Activated CD8-positive, alpha-beta memory T cell treated with anti-CD3 and anti-CD28 coated beads, Interleukin-2, amount 50 U/mL, for 4 hours (primary cell): Measurements from ENCODE around the gene STXBP2.

Experiments
- DNase-seq: peaks from one replicate; pipeline ENCODE4 v3.0.0-alpha.2; 2020

The STXBP2 gene

GRCh38 chr19:7636691-7637373, at the start of gene STXBP2:
STXBP2 (plus strand) TSS chr19:7637110; CDS start chr19:7637150, 40 bp downstream.
- DNase-seq: peak; percentile 93

- DNase-seq: no peak
Measured at GRCh38 chr19:7589822-7590221, 47.1 kb upstream of the STXBP2 start.

GRCh38 chr19:7590256-7590655, 46.7 kb upstream of the STXBP2 start:
- DNase-seq: no peak

- DNase-seq: peak; percentile 51
Measured at GRCh38 chr19:7595466-7596133, 41.3 kb upstream of the STXBP2 start, which contains the start of gene CAMSAP3. CAMSAP3 (plus strand) TSS chr19:7595863; CDS start chr19:7596003, 140 bp downstream.

GRCh38 chr19:7596211-7596937, 40.5 kb upstream of the STXBP2 start:
- no peak for DNase-seq

- DNase-seq: no peak
Measured at GRCh38 chr19:7597689-7598088, 39.2 kb upstream of the STXBP2 start.

GRCh38 chr19:7598180-7598579, 38.7 kb upstream of the STXBP2 start:
- no peak for DNase-seq

- DNase-seq: no peak
Measured at GRCh38 chr19:7600721-7601120, 36.2 kb upstream of the STXBP2 start.

GRCh38 chr19:7602240-7602934, 34.5 kb upstream of the STXBP2 start:
- DNase-seq: no peak

GRCh38 chr19:7602935-7603497, 33.9 kb upstream of the STXBP2 start:
- no peak for DNase-seq

- DNase-seq: no peak
Measured at GRCh38 chr19:7603919-7604318, 33.0 kb upstream of the STXBP2 start.

GRCh38 chr19:7605490-7606222, 31.3 kb upstream of the STXBP2 start:
- DNase-seq: no peak

- DNase-seq: no peak
Measured at GRCh38 chr19:7606289-7606688, 30.6 kb upstream of the STXBP2 start.

GRCh38 chr19:7607212-7607873, 29.6 kb upstream of the STXBP2 start:
- no peak for DNase-seq

GRCh38 chr19:7607874-7608560, 28.9 kb upstream of the STXBP2 start:
- no peak for DNase-seq

- DNase-seq: no peak
Measured at GRCh38 chr19:7610491-7611240, 26.2 kb upstream of the STXBP2 start.

GRCh38 chr19:7611541-7612279, 25.2 kb upstream of the STXBP2 start:
- DNase-seq: no peak

GRCh38 chr19:7612282-7613274, 24.3 kb upstream of the STXBP2 start:
- DNase-seq: no peak
